ENCODE results near the gene SLFN12L. TPM values are rescaled to one million over a fixed set of nuclear protein-coding genes. Genes with fewer than 3 reads are reported as not detected.
"Not testable (repeated sequence)": the region's sequence is repeated elsewhere in the genome, so short reads cannot be mapped to it uniquely, and the experiment has no call there.

SLFN12L gene
- total RNA-seq, 4 donors from 2014 or later, result 0.32 to 1.7 (median 1.0) TPM

GRCh38 chr17:35523296-35523695 lies 14.2 kb downstream of the SLFN12L start:
- 78% methylated on average over 4 of the region's 4 CpGs for WGBS
- H3K4me3 ChIP-seq, result no peak overlapping the region
- no peaks in the 10 kb centered on the region for H3K4me1 ChIP-seq
- H3K36me3 ChIP-seq, result no peaks in the 10 kb centered on the region
- DNase-seq (ENCODE audit: extremely low spot score), result no peak
- intact Hi-C loops (cut with DNase I), result no loop called here
- H3K9me3 ChIP-seq, result no peaks in the 10 kb centered on the region
- H3K27ac ChIP-seq (replicated peaks in 1 of 4), result no peak overlapping the region
- H3K27me3 ChIP-seq, result peaks cover 0 to 35% (median 0%) of the 10 kb centered on the region in 4 donors
- TF ChIP-seq CTCF (IDR thresholded peaks at IDR 0.05) (no peak), POLR2A (IDR thresholded peaks at IDR 0.05; ENCODE audit: low read depth) (no peak), POLR2AphosphoS5 (IDR thresholded peaks at IDR 0.05) (no peak), EP300 (IDR thresholded peaks at IDR 0.05) (no peak)

- H3K4me3 ChIP-seq; H3K9me3 ChIP-seq; H3K27ac ChIP-seq (replicated peaks in 1 of 4); intact Hi-C loops (cut with DNase I); DNase-seq (ENCODE audit: extremely low spot score); H3K4me1 ChIP-seq; H3K36me3 ChIP-seq: not testable (repeated sequence)
- peaks cover 0 to 50% (median 0%) of the 10 kb centered on the region in 4 donors for H3K27me3 ChIP-seq
- WGBS, result 62% methylated on average over 5 of the region's 5 CpGs
Observed at GRCh38 chr17:35521654-35522256, 15.7 kb downstream of the SLFN12L start.

- Histone ChIP-seq H3K4me3 (no peak overlapping the region), H3K36me3 (no peaks in the 10 kb centered on the region), H3K9me3 (no peaks in the 10 kb centered on the region), H3K27me3 (peaks cover 0 to 55% (median 0%) of the 10 kb centered on the region in 4 donors), H3K4me1 (no peaks in the 10 kb centered on the region), H3K27ac (replicated peaks in 1 of 4) (no peak overlapping the region)
- WGBS, result 86% methylated on average over 1 of the region's 1 CpG
- no peak for DNase-seq (ENCODE audit: extremely low spot score)
- TF ChIP-seq POLR2AphosphoS5 (IDR thresholded peaks at IDR 0.05) (no peak), CTCF (IDR thresholded peaks at IDR 0.05) (no peak), EP300 (IDR thresholded peaks at IDR 0.05) (no peak), POLR2A (IDR thresholded peaks at IDR 0.05; ENCODE audit: low read depth) (no peak)
- intact Hi-C loops (cut with DNase I), result no loop called here
Observed at GRCh38 chr17:35521150-35521549, 16.3 kb downstream of the SLFN12L start.

- no peak for TF ChIP-seq POLR2A (IDR thresholded peaks at IDR 0.05; ENCODE audit: low read depth)
- TF ChIP-seq POLR2AphosphoS5 (IDR thresholded peaks at IDR 0.05), result no peak
- no peak for TF ChIP-seq CTCF (IDR thresholded peaks at IDR 0.05)
- no peak for TF ChIP-seq EP300 (IDR thresholded peaks at IDR 0.05)
- intact Hi-C loops (cut with DNase I), result no loop called here
- Histone ChIP-seq H3K27me3 (peaks cover 0 to 66% (median 0%) of the 10 kb centered on the region in 4 donors), H3K4me3 (no peak overlapping the region), H3K9me3 (no peaks in the 10 kb centered on the region), H3K36me3 (no peaks in the 10 kb centered on the region), H3K27ac (replicated peaks in 1 of 4) (no peak overlapping the region), H3K4me1 (no peaks in the 10 kb centered on the region)
- no peak for DNase-seq (ENCODE audit: extremely low spot score)
- 67% methylated on average over 8 of the region's 8 CpGs for WGBS
Observed at GRCh38 chr17:35519906-35520442, 17.5 kb downstream of the SLFN12L start.

- H3K9me3 ChIP-seq, result no peaks in the 10 kb centered on the region
- no peaks in the 10 kb centered on the region for H3K4me1 ChIP-seq
- H3K27me3 ChIP-seq, result peaks cover 0 to 70% (median 0%) of the 10 kb centered on the region in 4 donors
- H3K27ac ChIP-seq (replicated peaks in 1 of 4), result no peak overlapping the region
- WGBS, result 81% methylated on average over 3 of the region's 3 CpGs
- no peak overlapping the region for H3K4me3 ChIP-seq
- intact Hi-C loops (cut with DNase I), result no loop called here
- DNase-seq (ENCODE audit: extremely low spot score), result no peak
- TF ChIP-seq EP300 (IDR thresholded peaks at IDR 0.05) (no peak), CTCF (IDR thresholded peaks at IDR 0.05) (no peak), POLR2AphosphoS5 (IDR thresholded peaks at IDR 0.05) (no peak), POLR2A (IDR thresholded peaks at IDR 0.05; ENCODE audit: low read depth) (no peak)
- no peaks in the 10 kb centered on the region for H3K36me3 ChIP-seq
Observed at GRCh38 chr17:35519439-35519838, 18.0 kb downstream of the SLFN12L start.

- H3K4me3 ChIP-seq; H3K27ac ChIP-seq (replicated peaks in 1 of 4); H3K36me3 ChIP-seq; H3K9me3 ChIP-seq; DNase-seq (ENCODE audit: extremely low spot score); intact Hi-C loops (cut with DNase I); H3K4me1 ChIP-seq: not testable (repeated sequence)
- peaks cover 0 to 61% (median 0%) of the 10 kb centered on the region in 4 donors for H3K27me3 ChIP-seq
- 84% methylated on average over 5 of the region's 5 CpGs for WGBS
Observed at GRCh38 chr17:35518431-35518830, 19.0 kb downstream of the SLFN12L start.
